ENCODE data around the gene PALM2AKAP2.

The PALM2AKAP2 gene

GRCh38 chr9:109759589-109759988, 20.4 kb upstream of the PALM2AKAP2 start:
- no peak for DNase-seq (ENCODE audit: low read depth)
- TF ChIP-seq, protein P1, sequence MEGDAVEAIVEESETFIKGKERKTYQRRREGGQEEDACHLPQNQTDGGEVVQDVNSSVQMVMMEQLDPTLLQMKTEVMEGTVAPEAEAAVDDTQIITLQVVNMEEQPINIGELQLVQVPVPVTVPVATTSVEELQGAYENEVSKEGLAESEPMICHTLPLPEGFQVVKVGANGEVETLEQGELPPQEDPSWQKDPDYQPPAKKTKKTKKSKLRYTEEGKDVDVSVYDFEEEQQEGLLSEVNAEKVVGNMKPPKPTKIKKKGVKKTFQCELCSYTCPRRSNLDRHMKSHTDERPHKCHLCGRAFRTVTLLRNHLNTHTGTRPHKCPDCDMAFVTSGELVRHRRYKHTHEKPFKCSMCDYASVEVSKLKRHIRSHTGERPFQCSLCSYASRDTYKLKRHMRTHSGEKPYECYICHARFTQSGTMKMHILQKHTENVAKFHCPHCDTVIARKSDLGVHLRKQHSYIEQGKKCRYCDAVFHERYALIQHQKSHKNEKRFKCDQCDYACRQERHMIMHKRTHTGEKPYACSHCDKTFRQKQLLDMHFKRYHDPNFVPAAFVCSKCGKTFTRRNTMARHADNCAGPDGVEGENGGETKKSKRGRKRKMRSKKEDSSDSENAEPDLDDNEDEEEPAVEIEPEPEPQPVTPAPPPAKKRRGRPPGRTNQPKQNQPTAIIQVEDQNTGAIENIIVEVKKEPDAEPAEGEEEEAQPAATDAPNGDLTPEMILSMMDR (IDR thresholded peaks at IDR 0.05; ENCODE audit: low read length, missing control alignments): no peak
- H3K4me3 ChIP-seq (replicated peaks; ENCODE audit: low read depth, low read length): no peak overlapping the region

DNA sequence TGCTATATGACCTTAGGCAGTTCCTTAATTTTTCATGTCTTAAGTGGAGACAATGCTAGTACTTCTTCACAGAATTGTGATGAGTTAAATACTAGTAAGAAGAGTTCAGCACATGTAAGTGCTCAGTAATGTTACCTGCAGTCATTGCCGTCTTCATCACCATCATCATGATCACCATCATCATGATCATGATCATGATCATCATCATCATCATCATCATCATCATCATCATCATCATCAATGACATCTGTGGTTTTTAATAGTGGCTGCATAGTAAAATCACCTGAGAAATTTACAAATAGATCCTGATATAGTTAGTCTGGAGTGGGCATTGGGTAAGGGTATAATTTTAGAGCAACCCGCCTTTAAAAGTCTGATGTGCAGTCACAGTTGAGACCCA, 14.7 kb upstream of the PALM2AKAP2 start:
- no peak for DNase-seq (ENCODE audit: low read depth)
- H3K4me3 ChIP-seq (replicated peaks; ENCODE audit: low read depth, low read length): no peak overlapping the region
- TF ChIP-seq, protein P1 (IDR thresholded peaks at IDR 0.05; ENCODE audit: low read length, missing control alignments): no peak

DNA sequence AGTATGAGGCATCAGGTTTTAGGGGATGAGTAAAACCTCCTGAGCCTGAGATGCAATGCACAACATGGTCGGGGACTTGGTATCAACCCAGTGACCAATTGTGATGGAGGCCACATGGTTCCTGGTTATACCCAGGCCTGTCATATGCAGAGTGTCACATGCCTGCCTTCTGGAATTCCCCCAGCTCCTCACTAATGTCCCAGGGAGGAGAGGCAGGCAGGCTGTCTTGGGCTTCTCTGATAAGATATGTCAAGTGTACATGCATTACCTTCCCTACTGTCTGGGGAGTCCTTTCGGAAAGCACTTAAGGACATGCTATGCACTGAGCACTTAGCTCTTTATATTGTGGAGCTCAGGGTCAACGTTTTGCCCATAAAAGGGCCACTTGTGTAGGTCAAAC, 14.2 kb upstream of the PALM2AKAP2 start:
- H3K4me3 ChIP-seq (replicated peaks; ENCODE audit: low read depth, low read length): no peak overlapping the region
- TF ChIP-seq, protein P1 (IDR thresholded peaks at IDR 0.05; ENCODE audit: low read length, missing control alignments): no peak

GRCh38 chr9:109766351-109766750, 13.6 kb upstream of the PALM2AKAP2 start:
- TF ChIP-seq, protein P1 (IDR thresholded peaks at IDR 0.05; ENCODE audit: low read length, missing control alignments): no peak
- DNase-seq (ENCODE audit: low read depth): peak; percentile 79

More for the DNA sequence above, 14.2 kb upstream of the PALM2AKAP2 start:
- DNase-seq (ENCODE audit: low read depth): no peak

DNA sequence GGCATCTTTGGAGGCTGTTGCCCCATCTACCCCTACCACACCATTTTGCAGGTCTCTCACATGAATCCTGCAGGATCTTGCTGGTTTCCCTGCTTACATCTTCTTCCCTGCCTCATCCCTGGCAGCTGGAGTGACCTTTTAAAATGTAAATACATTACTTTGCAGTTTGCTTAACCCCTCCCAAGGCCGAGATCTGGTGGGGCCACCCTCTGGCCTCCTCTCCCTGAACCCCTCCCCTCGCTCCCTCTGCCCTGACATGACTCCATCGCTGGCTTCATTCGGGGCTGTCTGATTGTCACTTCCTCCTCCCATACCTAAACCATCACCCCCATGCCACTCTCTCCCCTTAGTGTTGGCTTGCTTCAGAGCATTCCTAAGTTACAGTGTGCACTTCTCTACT, 12.6 kb upstream of the PALM2AKAP2 start:
- DNase-seq (ENCODE audit: low read depth): no peak
- TF ChIP-seq, protein P1 (IDR thresholded peaks at IDR 0.05; ENCODE audit: low read length, missing control alignments): no peak
- H3K4me3 ChIP-seq (replicated peaks; ENCODE audit: low read depth, low read length): no peak overlapping the region

More at GRCh38 chr9:109766351-109766750, 13.6 kb upstream of the PALM2AKAP2 start:
- H3K4me3 ChIP-seq (replicated peaks; ENCODE audit: low read depth, low read length): no peak overlapping the region

DNA sequence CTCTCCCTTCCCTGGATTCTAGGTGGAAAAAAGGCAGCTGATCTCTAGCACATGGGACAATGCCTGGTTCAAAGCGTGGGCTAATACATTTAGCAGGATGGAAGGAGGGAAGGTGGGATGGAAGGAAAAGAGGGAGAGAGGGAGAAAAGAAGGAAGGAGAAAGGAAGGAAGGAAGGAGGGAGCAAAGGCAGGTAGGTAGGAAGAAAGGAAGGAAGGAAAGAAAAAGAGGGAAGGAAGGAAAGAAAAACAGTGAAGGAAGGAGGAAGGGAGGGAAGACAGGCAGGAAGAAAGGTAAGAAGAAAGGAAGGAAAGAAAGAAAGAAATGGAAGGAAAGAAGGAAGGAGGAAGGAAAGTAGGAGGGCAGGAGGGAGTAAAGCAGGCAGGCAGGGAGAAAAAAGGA, 12.2 kb upstream of the PALM2AKAP2 start:
- TF ChIP-seq, protein P1 (IDR thresholded peaks at IDR 0.05; ENCODE audit: low read length, missing control alignments): no peak
- DNase-seq (ENCODE audit: low read depth): no peak
- H3K4me3 ChIP-seq (replicated peaks; ENCODE audit: low read depth, low read length): no peak overlapping the region

GRCh38 chr9:109769250-109769649, 10.7 kb upstream of the PALM2AKAP2 start:
- H3K4me3 ChIP-seq (replicated peaks; ENCODE audit: low read depth, low read length): no peak overlapping the region
- TF ChIP-seq, protein P1 (IDR thresholded peaks at IDR 0.05; ENCODE audit: low read length, missing control alignments): no peak
- DNase-seq (ENCODE audit: low read depth): no peak

All from fibroblast of pulmonary artery (primary cell).